HG03378 (cell line): ENCODE measurements around the gene GSK3B.

ENCODE experiments used
- ATAC-seq: cut with Tn5 transposase; IDR thresholded peaks from one replicate; pipeline ENCODE4 v1.9.1; 2021; ENCODE audit warnings: mild to moderate bottlenecking, moderate library complexity; ENCODE audit not compliant: unreplicated experiment

Gene GSK3B

GRCh38 chr3:119950666-119951325 is 143.5 kb downstream of the GSK3B start:
- ATAC-seq, result no peak

GRCh38 chr3:119945291-119945690 is 149.0 kb downstream of the GSK3B start:
- no peak for ATAC-seq

- ATAC-seq, result peak; percentile 55
Observed at GRCh38 chr3:119944091-119944490, 150.2 kb downstream of the GSK3B start.

- no peak for ATAC-seq
Observed at GRCh38 chr3:119939077-119939476, 155.2 kb downstream of the GSK3B start.

- ATAC-seq, result peak; percentile 98
Observed at GRCh38 chr3:119937229-119937628, 157.0 kb downstream of the GSK3B start.

GRCh38 chr3:119934249-119934648 is 160.0 kb downstream of the GSK3B start:
- ATAC-seq, result no peak

- ATAC-seq, result no peak
Observed at GRCh38 chr3:119933207-119933606, 161.0 kb downstream of the GSK3B start.

- ATAC-seq, result no peak
Observed at GRCh38 chr3:119930286-119930685, 164.0 kb downstream of the GSK3B start.

- no peak for ATAC-seq
Observed at GRCh38 chr3:119927190-119927589, 167.1 kb downstream of the GSK3B start.

- no peak for ATAC-seq
Observed at GRCh38 chr3:119924111-119925094, 169.8 kb downstream of the GSK3B start.

- ATAC-seq, result no peak
Observed at GRCh38 chr3:119918992-119919933, 175.0 kb downstream of the GSK3B start.

- ATAC-seq, result no peak
Observed at GRCh38 chr3:119913021-119913420, 181.2 kb downstream of the GSK3B start.

- ATAC-seq, result no peak
Observed at GRCh38 chr3:119912220-119912619, 182.0 kb downstream of the GSK3B start.

GRCh38 chr3:119911748-119912147 is 182.5 kb downstream of the GSK3B start:
- ATAC-seq, result peak; percentile 63

- ATAC-seq, result no peak
Observed at GRCh38 chr3:119902061-119902460, 192.2 kb downstream of the GSK3B start.

GRCh38 chr3:119901148-119901547 is 193.1 kb downstream of the GSK3B start:
- no peak for ATAC-seq

- ATAC-seq, result no peak
Observed at GRCh38 chr3:119899192-119899511, 195.1 kb downstream of the GSK3B start.

- no peak for ATAC-seq
Observed at GRCh38 chr3:119898478-119899191, 195.6 kb downstream of the GSK3B start.

GRCh38 chr3:119894195-119894594 is 200.1 kb downstream of the GSK3B start:
- ATAC-seq, result no peak

GRCh38 chr3:119893769-119894168 is 200.5 kb downstream of the GSK3B start:
- ATAC-seq, result no peak
